Measurements from ENCODE around the gene TAS2R20.

TAS2R20 gene

DNA sequence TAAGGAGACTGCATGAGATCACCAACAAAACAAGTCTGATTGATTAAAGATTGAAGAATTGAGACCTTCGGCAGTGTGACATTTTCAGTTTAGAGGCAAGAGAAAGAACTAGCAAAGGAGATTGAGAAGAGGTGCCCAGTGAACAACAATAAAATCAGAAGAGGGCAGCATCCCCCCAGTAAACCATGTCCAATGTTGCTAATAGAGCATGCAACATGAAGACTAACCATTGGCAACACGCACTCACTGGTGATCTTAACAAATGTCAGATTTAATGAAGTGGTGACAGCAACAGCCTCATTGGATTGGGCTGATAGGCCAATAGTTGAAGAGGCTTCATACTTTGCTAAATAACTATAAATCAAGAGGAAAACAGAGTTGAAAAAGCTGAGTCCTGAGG lies 38.3 kb downstream of the TAS2R20 start:
- no peak for DNase-seq (ENCODE audit: low read depth)

DNA sequence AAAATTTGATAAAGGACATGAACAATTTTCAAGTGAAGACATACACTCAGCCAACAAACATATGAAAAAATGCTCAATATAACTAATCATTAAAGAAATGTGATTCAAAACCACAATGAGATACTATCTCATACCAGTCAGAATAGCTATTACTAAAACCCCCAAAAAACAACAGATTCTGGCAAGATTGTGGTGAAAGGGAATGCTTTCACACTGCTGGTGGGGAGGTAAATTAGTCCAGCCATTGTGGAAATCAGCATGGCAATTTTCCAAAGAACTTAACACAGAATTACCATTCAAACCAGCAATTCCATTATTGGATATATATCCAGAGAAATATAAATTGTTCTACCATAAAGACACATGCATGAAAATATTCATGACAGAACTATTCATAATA lies 40.4 kb downstream of the TAS2R20 start:
- DNase-seq (ENCODE audit: low read depth): no peak

DNA sequence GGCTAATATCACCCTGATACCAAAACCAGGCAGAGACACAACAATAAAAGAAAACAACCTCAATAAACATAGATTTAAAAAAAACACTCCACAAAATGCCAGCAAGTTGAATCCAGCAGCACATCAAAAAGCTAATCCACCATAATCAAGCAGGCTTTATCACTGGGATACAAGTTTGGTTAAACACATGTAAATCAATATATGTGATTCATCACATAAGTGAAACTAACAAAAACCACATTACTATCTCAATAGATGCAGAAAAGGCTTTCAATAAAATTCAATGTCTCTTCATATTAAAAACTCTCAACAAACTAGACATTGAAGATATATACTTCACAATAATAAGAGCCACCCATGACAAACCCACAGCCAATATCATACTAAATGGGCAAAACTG lies 42.0 kb downstream of the TAS2R20 start:
- no peak for DNase-seq (ENCODE audit: low read depth)

DNA sequence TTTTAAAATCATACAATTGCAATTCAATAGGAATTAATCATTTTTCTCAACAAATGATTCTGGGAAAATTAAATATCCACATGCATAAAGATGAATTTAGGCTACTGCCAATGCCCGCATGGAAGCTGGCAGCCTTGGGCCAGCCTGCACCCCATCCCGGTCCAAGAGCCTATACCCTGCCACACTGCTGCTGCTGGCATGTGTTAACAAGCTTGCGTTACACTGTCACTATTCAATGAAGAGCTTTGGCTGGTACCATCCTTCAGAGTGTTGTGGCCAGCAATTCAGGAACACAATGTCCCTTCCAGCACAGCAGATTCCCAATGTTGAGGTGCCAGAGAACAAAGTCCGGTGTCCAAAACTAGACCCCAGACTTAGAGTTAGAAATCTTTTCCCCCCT lies 45.5 kb downstream of the TAS2R20 start:
- DNase-seq (ENCODE audit: low read depth): no peak
